ENCODE data around the gene TMEM123. TPM values are rescaled to one million over a fixed set of nuclear protein-coding genes. Genes with fewer than 3 reads are reported as not detected.
A peak's percentile ranks its signal among the peaks of the same experiment; 100 is the strongest.

The TMEM123 gene
- polyA plus RNA-seq, 3 donors, result 68.7 to 368 (median 263) TPM

DNA sequence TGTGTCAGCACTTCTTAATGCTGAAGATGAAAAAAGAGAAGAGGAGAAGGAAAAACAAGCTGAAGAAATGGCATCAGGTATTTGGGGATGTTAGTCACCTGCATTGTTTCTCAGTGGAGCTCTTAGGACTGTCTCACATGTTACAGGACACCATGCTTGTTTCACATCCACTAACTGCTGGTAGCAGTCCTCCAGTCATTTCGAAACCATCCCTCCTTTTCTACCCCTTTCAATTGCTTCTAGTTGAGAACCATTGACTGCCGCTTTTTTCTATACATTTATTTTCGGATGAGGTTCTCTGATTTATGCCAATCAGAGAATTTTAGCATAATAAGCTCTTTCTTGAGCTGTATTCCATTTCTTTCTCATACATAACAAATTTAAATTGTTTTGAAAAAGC is 84.1 kb downstream of the TMEM123 start:
- Histone ChIP-seq H3K36me3 (replicated peaks in 1 of 2; ENCODE audit: control insufficient read depth in 1 of 2, insufficient read depth in 2 of 2, low read length in 2 of 2) (peaks cover 45 to 54% of the 10 kb centered on the region in 2 donors), H3K9me3 (replicated peaks in 1 of 2; ENCODE audit: control insufficient read depth in 1 of 2, insufficient read depth in 1 of 2, low read length in 2 of 2) (no peaks in the 10 kb centered on the region), H2AFZ (ENCODE audit: insufficient read depth, low read depth, low read length, poor library complexity, severe bottlenecking) (no peak overlapping the region), H3K4me1 (ENCODE audit: control insufficient read depth in 1 of 2, insufficient read depth in 2 of 2, low read length in 2 of 2) (no peaks in the 10 kb centered on the region), H3K4me3 (replicated peaks in 1 of 3; ENCODE audit: low read depth in 2 of 3, low read length in 3 of 3) (no peak overlapping the region), H4K20me1 (ENCODE audit: insufficient read depth, low read length) (peaks cover 4% of the 10 kb centered on the region), H3K27me3 (ENCODE audit: control insufficient read depth in 2 of 2, insufficient read depth in 2 of 2, low read length in 2 of 2) (no peaks in the 10 kb centered on the region), H3K27ac (ENCODE audit: low read depth in 1 of 2, low read length in 2 of 2) (no peak overlapping the region), H3K4me2 (replicated peaks; ENCODE audit: extremely low read depth, low read length, poor library complexity, severe bottlenecking) (no peak overlapping the region), H3K79me2 (ENCODE audit: insufficient read depth, low read length) (peaks cover 3% of the 10 kb centered on the region), H3K9ac (ENCODE audit: insufficient read depth, low read length, poor library complexity, severe bottlenecking) (no peak overlapping the region)
- Mint-ChIP-seq H3K4me3 (no peak overlapping the region), H3K9me3 (peaks cover 0 to 1% (median 0%) of the 10 kb centered on the region in 7 donors), H3K36me3 (peaks cover 52 to 59% of the 10 kb centered on the region in 2 donors), H3K27me3 (ENCODE audit: low read depth in 3 of 3) (no peaks in the 10 kb centered on the region), H3K27ac (peak overlapping the region in 2 of 7 donors; percentile 8 to 18), H3K4me1 (peaks cover 5% of the 10 kb centered on the region)
- no peak for DNase-seq
- intact Hi-C loops (cut with micrococcal nuclease), result no loop called here
- WGBS (ENCODE audit: insufficient coverage), result 88% methylated on average over 1 of the region's 3 CpGs
- TF ChIP-seq, protein P1, sequence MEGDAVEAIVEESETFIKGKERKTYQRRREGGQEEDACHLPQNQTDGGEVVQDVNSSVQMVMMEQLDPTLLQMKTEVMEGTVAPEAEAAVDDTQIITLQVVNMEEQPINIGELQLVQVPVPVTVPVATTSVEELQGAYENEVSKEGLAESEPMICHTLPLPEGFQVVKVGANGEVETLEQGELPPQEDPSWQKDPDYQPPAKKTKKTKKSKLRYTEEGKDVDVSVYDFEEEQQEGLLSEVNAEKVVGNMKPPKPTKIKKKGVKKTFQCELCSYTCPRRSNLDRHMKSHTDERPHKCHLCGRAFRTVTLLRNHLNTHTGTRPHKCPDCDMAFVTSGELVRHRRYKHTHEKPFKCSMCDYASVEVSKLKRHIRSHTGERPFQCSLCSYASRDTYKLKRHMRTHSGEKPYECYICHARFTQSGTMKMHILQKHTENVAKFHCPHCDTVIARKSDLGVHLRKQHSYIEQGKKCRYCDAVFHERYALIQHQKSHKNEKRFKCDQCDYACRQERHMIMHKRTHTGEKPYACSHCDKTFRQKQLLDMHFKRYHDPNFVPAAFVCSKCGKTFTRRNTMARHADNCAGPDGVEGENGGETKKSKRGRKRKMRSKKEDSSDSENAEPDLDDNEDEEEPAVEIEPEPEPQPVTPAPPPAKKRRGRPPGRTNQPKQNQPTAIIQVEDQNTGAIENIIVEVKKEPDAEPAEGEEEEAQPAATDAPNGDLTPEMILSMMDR (IDR thresholded peaks at IDR 0.05), result no peak

- Histone ChIP-seq H2AFZ (ENCODE audit: insufficient read depth, low read depth, low read length, poor library complexity, severe bottlenecking) (no peak overlapping the region), H3K4me3 (replicated peaks in 1 of 3; ENCODE audit: low read depth in 2 of 3, low read length in 3 of 3) (no peak overlapping the region), H3K27me3 (ENCODE audit: control insufficient read depth in 2 of 2, insufficient read depth in 2 of 2, low read length in 2 of 2) (no peaks in the 10 kb centered on the region), H4K20me1 (ENCODE audit: insufficient read depth, low read length) (peaks cover 4% of the 10 kb centered on the region), H3K27ac (ENCODE audit: low read depth in 1 of 2, low read length in 2 of 2) (no peak overlapping the region), H3K4me2 (replicated peaks; ENCODE audit: extremely low read depth, low read length, poor library complexity, severe bottlenecking) (no peak overlapping the region), H3K9ac (ENCODE audit: insufficient read depth, low read length, poor library complexity, severe bottlenecking) (no peak overlapping the region), H3K4me1 (ENCODE audit: control insufficient read depth in 1 of 2, insufficient read depth in 2 of 2, low read length in 2 of 2) (no peaks in the 10 kb centered on the region), H3K79me2 (ENCODE audit: insufficient read depth, low read length) (peaks cover 3% of the 10 kb centered on the region), H3K36me3 (replicated peaks in 1 of 2; ENCODE audit: control insufficient read depth in 1 of 2, insufficient read depth in 2 of 2, low read length in 2 of 2) (peaks cover 56 to 65% of the 10 kb centered on the region in 2 donors), H3K9me3 (replicated peaks in 1 of 2; ENCODE audit: control insufficient read depth in 1 of 2, insufficient read depth in 1 of 2, low read length in 2 of 2) (no peaks in the 10 kb centered on the region)
- no CpG with 5 or more reads among the region's 6 CpGs for WGBS (ENCODE audit: insufficient coverage)
- peaks cover 0 to 1% (median 0%) of the 10 kb centered on the region in 7 donors for H3K9me3 Mint-ChIP-seq
- TF ChIP-seq, protein P1 (IDR thresholded peaks at IDR 0.05), result peak; percentile 23
- no peaks in the 10 kb centered on the region for H3K27me3 Mint-ChIP-seq (ENCODE audit: low read depth in 3 of 3)
- peak overlapping the region in 2 of 7 donors; percentile 6 to 35 for H3K27ac Mint-ChIP-seq
- H3K4me3 Mint-ChIP-seq, result no peak overlapping the region
- peaks cover 5% of the 10 kb centered on the region for H3K4me1 Mint-ChIP-seq
- no peak for DNase-seq
- intact Hi-C loops (cut with micrococcal nuclease), result no loop called here
- peaks cover 61 to 69% of the 10 kb centered on the region in 2 donors for H3K36me3 Mint-ChIP-seq
Measured at GRCh38 chr11:102367364-102367763, 85.2 kb downstream of the TMEM123 start.

Measured in CD14-positive monocyte (primary cell).